Endothelial cell of umbilical vein (primary cell): ENCODE results near the gene CCDC57. TPM values are rescaled to one million over a fixed set of nuclear protein-coding genes. Genes with fewer than 3 reads are reported as not detected.

ENCODE experiments used
- BruUV-seq: library from RNA; stranded (reverse); fragments of 400-500 nt; replicated peaks from 2 replicates; lab custom pipeline; 2021; lab: Mats Ljungman, UMichigan
- CTCF ChIA-PET: fragments of 300-600, 350-600 bp; sonication (Branson Sonifier 250); formaldehyde crosslinking; loops from one replicate; lab custom pipeline; 2021; ENCODE audit warnings: antibody characterized with exemption, inconsistent platforms; lab: Charles Lee
- POLR2A ChIA-PET: fragments of 300-600, 350-600 bp; sonication (Branson Sonifier 250); formaldehyde crosslinking; loops from one replicate; lab custom pipeline; 2021; ENCODE audit warnings: antibody characterized with exemption, inconsistent platforms; lab: Charles Lee
- DNase-seq: peaks from one replicate; pipeline ENCODE4 v3.0.0-alpha.2; 2011; ENCODE audit warnings: low read depth, low spot score
- FAIRE-seq: peaks from 2 replicates; lab custom pipeline; 2011; peaks lifted over from hg19 to GRCh38; lab: Jason Lieb, UNC
- H2AFZ ChIP-seq: 2 replicates; pipeline ENCODE4 v1.6.0; 2012; ENCODE audit warnings: low read depth, low read length, control low read depth, inconsistent platforms
- H3K27ac ChIP-seq: 2 replicates; pipeline ENCODE4 v1.5.1; 2011; ENCODE audit warnings: low read depth, mild to moderate bottlenecking, control low read depth, low read length, moderate library complexity; ENCODE audit not compliant: insufficient read depth
- H3K27me3 ChIP-seq, 2 experiments: 2 replicates each; pipeline versions ENCODE4 v1.6.0 to v1.6.1; 2011; ENCODE audit warnings: low read length in 2 of 2, mixed read lengths in 1 of 2; ENCODE audit not compliant: control insufficient read depth in 2 of 2, insufficient read depth in 2 of 2
- H3K36me3 ChIP-seq, 2 experiments: 2 replicates in 1 of 2; 3 replicates in 1 of 2; pipeline ENCODE4 v1.5.1; 2011; ENCODE audit warnings: low read length in 2 of 2, mild to moderate bottlenecking in 1 of 2, moderate library complexity in 1 of 2; ENCODE audit not compliant: control insufficient read depth in 2 of 2, insufficient read depth in 2 of 2; ENCODE audit errors: extremely low read depth in 1 of 2
- H3K4me1 ChIP-seq: 3 replicates; pipeline ENCODE4 v1.5.1; 2011; ENCODE audit warnings: mild to moderate bottlenecking, low read length; ENCODE audit not compliant: control insufficient read depth, insufficient read depth; ENCODE audit errors: extremely low read depth
- H3K4me2 ChIP-seq: 2 replicates; pipeline ENCODE4 v1.6.1; 2011; ENCODE audit warnings: low read length, control low read depth, mixed read lengths; ENCODE audit not compliant: insufficient read depth
- H3K4me3 ChIP-seq, 3 experiments: fragments of 200-600 bp in 1 of 3; sonication (generic), shearing (Covaris generic) in 1 of 3; replicated peaks in 1 of 3; 2 replicates each; pipeline ENCODE4 v1.5.1; 2011 to 2016; ENCODE audit warnings: control low read depth in 3 of 3, low read length in 3 of 3, mild to moderate bottlenecking in 2 of 3, inconsistent platforms in 1 of 3, low read depth in 1 of 3, moderate library complexity in 1 of 3; ENCODE audit not compliant: insufficient read depth in 1 of 3
- H3K79me2 ChIP-seq: 2 replicates; pipeline ENCODE4 v1.6.0; 2012; ENCODE audit warnings: low read length, inconsistent platforms; ENCODE audit not compliant: control insufficient read depth, insufficient read depth
- H3K9ac ChIP-seq: replicated peaks from 2 replicates; pipeline ENCODE3; 2011; ENCODE audit warnings: low read length, control low read depth; ENCODE audit not compliant: insufficient read depth; ENCODE audit errors: extremely low read depth
- H3K9me1 ChIP-seq: replicated peaks from 3 replicates; pipeline ENCODE4 v1.6.0; 2011; ENCODE audit warnings: mild to moderate bottlenecking, low read length; ENCODE audit not compliant: control insufficient read depth, insufficient read depth; ENCODE audit errors: extremely low read depth
- H3K9me3 ChIP-seq: replicated peaks from 2 replicates; pipeline ENCODE4 v1.5.1; 2012; ENCODE audit warnings: low read length, inconsistent platforms; ENCODE audit not compliant: control insufficient read depth, insufficient read depth
- H4K20me1 ChIP-seq: replicated peaks from 2 replicates; pipeline ENCODE3; 2011; ENCODE audit warnings: mild to moderate bottlenecking, low read length; ENCODE audit not compliant: control insufficient read depth, insufficient read depth; ENCODE audit errors: extremely low read depth
- CTCF ChIP-seq, 2 donors: IDR thresholded peaks; 1 replicate in 1 of 2; 2 replicates in 1 of 2; pipeline ENCODE4 v1.5.1; 2011; ENCODE audit warnings: low read length in 2 of 2, mild to moderate bottlenecking in 2 of 2, moderate library complexity in 2 of 2, control low read depth in 1 of 2, inconsistent platforms in 1 of 2, low read depth in 1 of 2; ENCODE audit not compliant: insufficient read depth in 1 of 2; ENCODE audit errors: extremely low read depth in 1 of 2
- FOS ChIP-seq: IDR thresholded peaks from 2 replicates; pipeline ENCODE4 v1.6.1; 2011; ENCODE audit warnings: mild to moderate bottlenecking, low read length, moderate library complexity, borderline replicate concordance; ENCODE audit not compliant: insufficient read depth
- GATA2 ChIP-seq: IDR thresholded peaks from 2 replicates; pipeline ENCODE4 v1.7.0; 2011; ENCODE audit warnings: low read depth, mild to moderate bottlenecking, moderate library complexity, mixed read lengths, low read length; ENCODE audit not compliant: insufficient read length, insufficient read depth
- JUN ChIP-seq: IDR thresholded peaks from 2 replicates; pipeline ENCODE4 v1.6.1; 2011; ENCODE audit warnings: borderline replicate concordance, low read depth; ENCODE audit not compliant: insufficient read length, insufficient read depth
- MYC ChIP-seq: IDR thresholded peaks from one replicate; pipeline ENCODE4 v1.6.1; 2011; ENCODE audit warnings: mild to moderate bottlenecking, low read depth, low read length
- POLR2A ChIP-seq: IDR thresholded peaks from 2 replicates; pipeline ENCODE4 v1.6.1; 2012; ENCODE audit warnings: low read depth, mild to moderate bottlenecking, control low read depth, low read length
- POLR2AphosphoS5 ChIP-seq: IDR thresholded peaks from 2 replicates; pipeline ENCODE4 v1.6.1; 2012; ENCODE audit warnings: low read depth, mild to moderate bottlenecking, control low read depth, low read length, moderate library complexity; ENCODE audit not compliant: insufficient read depth
- dilution Hi-C: fragments of 300-500 bp; cut with MboI; formaldehyde crosslinking; loops from one replicate; pipeline ENCODE4 v1.15.0; 2019; ENCODE audit warnings: low sequenced_read_pairs; ENCODE audit not compliant: extremely low pct_ligation_motif_present
- intact Hi-C: fragments of 100-400 bp; cut with micrococcal nuclease; formaldehyde crosslinking; loops from one replicate; pipeline ENCODE4 v1.10.0; 2022
- polyA plus RNA-seq, 4 experiments: library from polyadenylated mRNA; depleted of rRNA in 3 of 4; stranded (reverse) in 3 of 4; unstranded in 1 of 4; fragments of >200 nt; gene quantifications; 2 replicates each; pipeline versions ENCODE4 v1.2.1 to v1.2.3, GENCODE V29; 2011 to 2012; ENCODE audit warnings: missing spikeins in 1 of 4
- total RNA-seq: library from RNA; stranded (reverse); gene quantifications from 2 replicates; pipeline ENCODE4 v1.2.3, GENCODE V29; 2021
- TF ChIP-seq, protein P1 (sequence below): IDR thresholded peaks from 2 replicates; pipeline ENCODE4 v1.6.1; 2011; ENCODE audit not compliant: insufficient read depth, insufficient read length

Gene CCDC57
- total and polyA plus RNA-seq, 2 donors (not counting 3 experiments of a cell fraction or from before 2014, with no cell fraction given), result 18.6 to 31.6 TPM

GRCh38 chr17:82237083-82237745, 24.6 kb upstream of the CCDC57 start:
- BruUV-seq, result no TSS peak
- H3K4me1 ChIP-seq, result peaks cover 23% of the 10 kb centered on the region
- peaks cover 51% of the 10 kb centered on the region for H3K79me2 ChIP-seq

GRCh38 chr17:82236142-82236971, 23.7 kb upstream of the CCDC57 start:
- ChIA-PET CTCF (interaction anchor here (0.6 to 8.8 kb wide), 16 partner anchors 9 to 308 kb away, joined by 3 to 104 read pairs (median 4); partner anchors contain the start of genes CENPX, CSNK1D, DCXR and LRRC45), POLR2A (interaction anchor here (0.8 kb wide), 1 partner anchor 61 kb away, joined by 3 read pairs; no protein-coding TSS in a partner anchor)
- Histone ChIP-seq H3K27ac (no peak overlapping the region), H3K4me1 (peaks cover 21% of the 10 kb centered on the region), H3K9me3 (no peaks in the 10 kb centered on the region), H3K79me2 (peaks cover 60% of the 10 kb centered on the region), H3K9ac (no peak overlapping the region), H3K9me1 (no peaks in the 10 kb centered on the region), H4K20me1 (no peaks in the 10 kb centered on the region), H3K4me3 (no peak overlapping the region), H3K27me3 (no peaks in the 10 kb centered on the region), H3K36me3 (peaks cover 0 to 24% of the 10 kb centered on the region in 2 experiments), H3K4me2 (no peak overlapping the region), H2AFZ (no peak overlapping the region)
- no TSS peak for BruUV-seq
- intact Hi-C loops (loop anchor here (2.0 to 10.0 kb wide), 2 partner anchors 84 to 202 kb away; partner anchors contain the start of genes DCXR and RAC3), dilution Hi-C loops (no loop called here)
- FAIRE-seq, result peak; percentile 70
- peak; percentile 45 for DNase-seq
- no peak for TF ChIP-seq FOS
- peak; percentile 24 for TF ChIP-seq POLR2AphosphoS5
- no peak for TF ChIP-seq POLR2A
- TF ChIP-seq CTCF (IDR thresholded peaks at IDR 0.05; ENCODE audit: extremely low read depth in 1 of 2, insufficient read depth in 1 of 2, low read depth in 1 of 2, low read length in 2 of 2), result peak; percentile 80 to 91
- TF ChIP-seq, protein P1, sequence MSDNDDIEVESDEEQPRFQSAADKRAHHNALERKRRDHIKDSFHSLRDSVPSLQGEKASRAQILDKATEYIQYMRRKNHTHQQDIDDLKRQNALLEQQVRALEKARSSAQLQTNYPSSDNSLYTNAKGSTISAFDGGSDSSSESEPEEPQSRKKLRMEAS, result no peak
- TF ChIP-seq JUN, result no peak
- no peak for TF ChIP-seq MYC

More at GRCh38 chr17:82237083-82237745, 24.6 kb upstream of the CCDC57 start:
- ChIA-PET POLR2A (no interaction called here), CTCF (interaction anchor here (1.1 to 8.8 kb wide), 6 partner anchors 8 to 206 kb away, joined by 4 to 104 read pairs (median 6); partner anchors contain the start of genes RAC3 and SLC16A3)
- Histone ChIP-seq H3K27me3 (no peaks in the 10 kb centered on the region), H3K9ac (no peak overlapping the region), H3K9me1 (no peaks in the 10 kb centered on the region), H3K27ac (no peak overlapping the region), H4K20me1 (no peaks in the 10 kb centered on the region), H2AFZ (no peak overlapping the region), H3K36me3 (peaks cover 0 to 24% of the 10 kb centered on the region in 2 experiments), H3K9me3 (no peaks in the 10 kb centered on the region), H3K4me3 (no peak overlapping the region), H3K4me2 (no peak overlapping the region)
- no peak for DNase-seq
- dilution Hi-C loops (no loop called here), intact Hi-C loops (loop anchor here (2.0 to 10.0 kb wide), 2 partner anchors 84 to 202 kb away; partner anchors contain the start of genes DCXR and RAC3)
- TF ChIP-seq POLR2A (peak; percentile 20), GATA2 (no peak)
- no peak for FAIRE-seq
